Mucosa of descending colon (tissue), 3 donors: ENCODE data around the gene SKA1. TPM values are rescaled to one million over a fixed set of nuclear protein-coding genes. Genes with fewer than 3 reads are reported as not detected.

Experiments used
- ATAC-seq: fragments of 200-7000 bp; cut with Tn5 transposase; one replicate; pipeline ENCODE4 v1.9.1; 2020; ENCODE audit warnings: mild to moderate bottlenecking, moderate library complexity
- DNase-seq, 3 donors: peaks; one replicate each; pipeline ENCODE4 v3.0.0-alpha.2; 2020
- H3K36me3 ChIP-seq: fragments of 200-600 bp; one replicate; pipeline ENCODE4 v1.8.0; 2021; ENCODE audit warnings: low read depth, mild to moderate bottlenecking
- H3K4me1 ChIP-seq: fragments of 200-600 bp; one replicate; pipeline ENCODE4 v1.8.0; 2021; ENCODE audit warnings: low read depth, mild to moderate bottlenecking
- H3K4me3 ChIP-seq: fragments of 200-600 bp; one replicate; pipeline ENCODE4 v1.8.0; 2021; ENCODE audit warnings: mild to moderate bottlenecking
- H3K9me3 ChIP-seq: fragments of 200-600 bp; one replicate; pipeline ENCODE4 v1.8.0; 2021; ENCODE audit warnings: mild to moderate bottlenecking
- intact Hi-C, 2 donors: fragments of 100-400 bp; cut with DNase I in 1 of 2; cut with micrococcal nuclease in 1 of 2; formaldehyde crosslinking; loops; one replicate each; pipeline versions ENCODE4 v1.11.0 to v1.11.1; 2022; cut with DNase I, micrococcal nuclease
- total RNA-seq, 3 donors: library from RNA; stranded (reverse); fragmentation: NEBNext Ultra II Directional in 2 of 3; extraction: Animal tissue kit (Norgen Biotek cat#: 25700) in 2 of 3; gene quantifications; one replicate each; pipeline versions ENCODE4 v1.2.1 to v1.2.4, GENCODE V29; 2021 to 2023
- TF ChIP-seq, protein P1 (sequence below): fragments of 200-600 bp; IDR thresholded peaks from one replicate; pipeline ENCODE4 v1.8.0; 2022; ENCODE audit warnings: antibody characterized with exemption, mild to moderate bottlenecking
- donor health status: DM: no; HTN: no; CAD: no; lungs with moderate emphysema.
- donor health status: DM: no; HTN: no; CAD: no.
- donor health status: DM: no; HTN: yes; CAD: no.

SKA1 gene
- total RNA-seq, 3 donors from 2014 or later = 1.0 to 7.2 (median 1.0) TPM

DNA sequence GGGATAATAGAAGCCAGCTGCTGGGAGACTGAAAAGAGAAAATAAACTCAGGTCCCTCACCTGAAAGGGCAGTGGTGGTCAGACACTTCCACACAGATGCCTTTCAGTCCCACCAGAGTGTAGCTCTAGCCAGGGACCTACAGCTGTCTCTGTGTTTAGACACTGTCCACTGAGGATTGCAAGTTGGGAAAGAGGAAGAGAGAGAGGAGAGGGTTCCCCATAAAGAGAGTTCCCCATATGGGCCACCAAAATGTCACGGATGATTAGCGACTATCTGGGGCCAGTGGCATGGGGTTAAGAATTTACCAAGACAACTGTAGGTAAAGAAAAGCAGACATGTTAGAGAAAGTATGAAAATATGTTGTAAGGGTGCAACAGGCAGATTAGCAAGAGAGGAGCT, 36.7 kb upstream of the SKA1 start:
- H3K4me1 ChIP-seq = no peaks in the 10 kb centered on the region
- no peak overlapping the region for H3K4me3 ChIP-seq
- TF ChIP-seq, protein P1, sequence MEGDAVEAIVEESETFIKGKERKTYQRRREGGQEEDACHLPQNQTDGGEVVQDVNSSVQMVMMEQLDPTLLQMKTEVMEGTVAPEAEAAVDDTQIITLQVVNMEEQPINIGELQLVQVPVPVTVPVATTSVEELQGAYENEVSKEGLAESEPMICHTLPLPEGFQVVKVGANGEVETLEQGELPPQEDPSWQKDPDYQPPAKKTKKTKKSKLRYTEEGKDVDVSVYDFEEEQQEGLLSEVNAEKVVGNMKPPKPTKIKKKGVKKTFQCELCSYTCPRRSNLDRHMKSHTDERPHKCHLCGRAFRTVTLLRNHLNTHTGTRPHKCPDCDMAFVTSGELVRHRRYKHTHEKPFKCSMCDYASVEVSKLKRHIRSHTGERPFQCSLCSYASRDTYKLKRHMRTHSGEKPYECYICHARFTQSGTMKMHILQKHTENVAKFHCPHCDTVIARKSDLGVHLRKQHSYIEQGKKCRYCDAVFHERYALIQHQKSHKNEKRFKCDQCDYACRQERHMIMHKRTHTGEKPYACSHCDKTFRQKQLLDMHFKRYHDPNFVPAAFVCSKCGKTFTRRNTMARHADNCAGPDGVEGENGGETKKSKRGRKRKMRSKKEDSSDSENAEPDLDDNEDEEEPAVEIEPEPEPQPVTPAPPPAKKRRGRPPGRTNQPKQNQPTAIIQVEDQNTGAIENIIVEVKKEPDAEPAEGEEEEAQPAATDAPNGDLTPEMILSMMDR = no peak
- ATAC-seq (no peak), DNase-seq (no peak)
- no peaks in the 10 kb centered on the region for H3K9me3 ChIP-seq
- intact Hi-C loops = no loop called here
- H3K36me3 ChIP-seq = no peaks in the 10 kb centered on the region

DNA sequence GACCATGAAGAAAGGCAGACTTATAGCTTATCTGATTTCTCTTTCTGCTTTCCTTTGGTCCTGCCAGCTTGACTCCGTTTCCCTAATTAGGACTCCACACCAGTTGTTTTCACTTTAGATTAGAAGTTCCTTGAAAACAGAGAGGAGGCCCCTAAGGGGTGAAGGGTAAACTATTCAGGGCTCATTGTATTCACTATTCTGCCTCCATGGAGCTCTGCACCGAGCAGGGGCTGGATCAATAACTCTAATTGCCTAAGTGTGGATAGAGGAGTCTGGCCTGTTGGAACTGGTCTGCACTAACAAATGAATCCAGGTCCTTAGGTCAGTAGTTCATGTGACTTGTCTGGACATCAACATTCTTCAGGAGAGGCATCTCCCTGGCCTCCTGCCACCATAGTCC, 36.1 kb upstream of the SKA1 start:
- ATAC-seq (no peak), DNase-seq (no peak)
- intact Hi-C loops = no loop called here
- Histone ChIP-seq H3K4me1 (no peaks in the 10 kb centered on the region), H3K36me3 (no peaks in the 10 kb centered on the region), H3K9me3 (no peaks in the 10 kb centered on the region), H3K4me3 (no peak overlapping the region)
- TF ChIP-seq, protein P1 = no peak

DNA sequence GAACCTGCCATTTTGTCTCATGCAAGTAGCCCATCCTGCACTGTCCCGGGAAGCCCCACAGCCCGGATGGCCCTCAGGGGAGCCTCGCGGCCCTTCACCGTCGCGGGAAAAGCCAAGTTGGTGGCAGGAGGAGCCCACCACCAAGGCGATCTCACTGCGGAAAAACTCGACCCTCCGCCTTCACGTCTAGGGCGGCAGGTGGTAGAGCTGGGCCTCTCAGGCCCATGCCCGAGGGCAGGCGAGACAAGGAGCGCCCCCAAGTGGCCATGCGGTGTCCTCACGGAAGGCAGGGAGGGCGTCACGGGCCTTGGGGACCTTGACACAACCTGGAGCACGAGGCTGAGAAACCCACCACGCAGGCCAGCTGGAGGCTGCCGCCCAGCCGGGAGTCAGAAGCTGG, 34.8 kb upstream of the SKA1 start:
- TF ChIP-seq, protein P1 = no peak
- ATAC-seq (no peak), DNase-seq (no peak)
- H3K4me3 ChIP-seq = no peak overlapping the region
- H3K4me1 ChIP-seq = no peaks in the 10 kb centered on the region
- intact Hi-C loops = no loop called here
- H3K9me3 ChIP-seq = no peaks in the 10 kb centered on the region
- no peaks in the 10 kb centered on the region for H3K36me3 ChIP-seq

DNA sequence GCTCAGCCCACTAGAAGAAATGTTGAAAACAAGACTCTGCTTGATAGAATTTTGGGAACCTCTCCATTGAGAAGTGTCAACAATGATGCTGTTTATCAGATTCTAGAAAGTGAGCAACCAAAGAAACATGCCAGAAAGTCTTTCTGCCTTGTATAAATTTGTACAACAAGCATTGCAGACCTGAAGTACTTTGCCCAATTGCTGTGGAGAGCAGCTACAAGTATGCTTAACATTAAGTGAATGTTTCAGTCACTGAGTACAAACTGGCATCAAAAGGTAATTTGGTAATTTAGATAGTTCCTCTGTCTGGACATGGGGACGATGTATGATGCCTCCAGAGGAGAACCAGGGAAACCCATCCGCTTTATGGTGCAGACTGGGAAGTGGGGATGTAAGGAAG, 33.4 kb upstream of the SKA1 start:
- DNase-seq (no peak), ATAC-seq (no peak)
- H3K9me3 ChIP-seq = no peaks in the 10 kb centered on the region
- H3K36me3 ChIP-seq = no peaks in the 10 kb centered on the region
- H3K4me1 ChIP-seq = no peaks in the 10 kb centered on the region
- intact Hi-C loops = no loop called here
- TF ChIP-seq, protein P1 = no peak
- no peak overlapping the region for H3K4me3 ChIP-seq

DNA sequence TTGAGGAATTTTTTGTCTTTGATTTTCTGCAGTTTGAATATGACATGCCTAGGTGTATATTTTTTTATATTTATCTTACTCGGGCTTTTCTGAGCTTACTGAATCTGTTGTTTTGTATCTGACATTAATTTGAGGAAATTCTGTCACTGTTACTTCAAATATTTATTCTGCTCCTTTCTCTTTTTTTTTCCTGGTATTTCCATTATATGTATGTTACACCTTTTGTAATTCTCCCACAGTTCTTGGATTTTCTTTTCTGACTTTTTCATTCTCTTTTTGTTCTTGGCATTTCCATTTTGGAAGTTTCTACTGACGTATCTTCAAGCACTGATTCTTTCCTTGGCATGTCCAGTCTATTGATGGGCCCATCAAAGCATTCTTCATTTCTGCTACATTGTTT, 24.1 kb upstream of the SKA1 start:
- Histone ChIP-seq H3K4me1 (no peaks in the 10 kb centered on the region), H3K4me3 (no peak overlapping the region), H3K9me3 (no peaks in the 10 kb centered on the region), H3K36me3 (no peaks in the 10 kb centered on the region)
- TF ChIP-seq, protein P1 = no peak
- intact Hi-C loops = no loop called here
- ATAC-seq (no peak), DNase-seq (no peak)
